ENCODE measurements around the gene COL24A1. TPM values are rescaled to one million over a fixed set of nuclear protein-coding genes. Genes with fewer than 3 reads are reported as not detected.

Gene COL24A1
- total RNA-seq, 1 donor from 2014 or later, result 0.21 TPM

GRCh38 chr1:86197206-86197855 is 40.8 kb upstream of the COL24A1 start:
- Histone ChIP-seq H3K4me3 (ENCODE audit: low read depth, low read length) (no peak overlapping the region), H3K27me3 (ENCODE audit: control insufficient read depth, insufficient read depth, low read length) (no peaks in the 10 kb centered on the region), H3K36me3 (ENCODE audit: control insufficient read depth, insufficient read depth, low read length) (no peaks in the 10 kb centered on the region)
- DNase-seq (ENCODE audit: low read depth), result no peak
- no peak for TF ChIP-seq CTCF (IDR thresholded peaks at IDR 0.05; ENCODE audit: insufficient read depth, low read length, poor library complexity, severe bottlenecking)

- TF ChIP-seq CTCF (IDR thresholded peaks at IDR 0.05; ENCODE audit: insufficient read depth, low read length, poor library complexity, severe bottlenecking), result no peak
- Histone ChIP-seq H3K27me3 (ENCODE audit: control insufficient read depth, insufficient read depth, low read length) (no peaks in the 10 kb centered on the region), H3K4me3 (ENCODE audit: low read depth, low read length) (no peak overlapping the region), H3K36me3 (ENCODE audit: control insufficient read depth, insufficient read depth, low read length) (no peaks in the 10 kb centered on the region)
- DNase-seq (ENCODE audit: low read depth), result no peak
Observed at GRCh38 chr1:86195281-86195680, 38.7 kb upstream of the COL24A1 start.

- Histone ChIP-seq H3K36me3 (ENCODE audit: control insufficient read depth, insufficient read depth, low read length) (no peaks in the 10 kb centered on the region), H3K4me3 (ENCODE audit: low read depth, low read length) (no peak overlapping the region)
Observed at GRCh38 chr1:86194491-86195034, 38.0 kb upstream of the COL24A1 start.

GRCh38 chr1:86192417-86192816 is 35.8 kb upstream of the COL24A1 start:
- no peak for TF ChIP-seq CTCF (IDR thresholded peaks at IDR 0.05; ENCODE audit: insufficient read depth, low read length, poor library complexity, severe bottlenecking)
- H3K27me3 ChIP-seq (ENCODE audit: control insufficient read depth, insufficient read depth, low read length), result no peaks in the 10 kb centered on the region
- no peak for DNase-seq (ENCODE audit: low read depth)
- no peaks in the 10 kb centered on the region for H3K36me3 ChIP-seq (ENCODE audit: control insufficient read depth, insufficient read depth, low read length)
- H3K4me3 ChIP-seq (ENCODE audit: low read depth, low read length), result no peak overlapping the region

More at GRCh38 chr1:86194491-86195034, 38.0 kb upstream of the COL24A1 start:
- DNase-seq (ENCODE audit: low read depth), result no peak
- no peaks in the 10 kb centered on the region for H3K27me3 ChIP-seq (ENCODE audit: control insufficient read depth, insufficient read depth, low read length)
- TF ChIP-seq CTCF (IDR thresholded peaks at IDR 0.05; ENCODE audit: insufficient read depth, low read length, poor library complexity, severe bottlenecking), result no peak

GRCh38 chr1:86191958-86192357 is 35.4 kb upstream of the COL24A1 start:
- Histone ChIP-seq H3K36me3 (ENCODE audit: control insufficient read depth, insufficient read depth, low read length) (no peaks in the 10 kb centered on the region), H3K4me3 (ENCODE audit: low read depth, low read length) (no peak overlapping the region), H3K27me3 (ENCODE audit: control insufficient read depth, insufficient read depth, low read length) (no peaks in the 10 kb centered on the region)
- TF ChIP-seq CTCF (IDR thresholded peaks at IDR 0.05; ENCODE audit: insufficient read depth, low read length, poor library complexity, severe bottlenecking), result no peak
- no peak for DNase-seq (ENCODE audit: low read depth)

GRCh38 chr1:86190873-86191272 is 34.3 kb upstream of the COL24A1 start:
- TF ChIP-seq CTCF (IDR thresholded peaks at IDR 0.05; ENCODE audit: insufficient read depth, low read length, poor library complexity, severe bottlenecking), result no peak
- Histone ChIP-seq H3K27me3 (ENCODE audit: control insufficient read depth, insufficient read depth, low read length) (no peaks in the 10 kb centered on the region), H3K36me3 (ENCODE audit: control insufficient read depth, insufficient read depth, low read length) (no peaks in the 10 kb centered on the region), H3K4me3 (ENCODE audit: low read depth, low read length) (no peak overlapping the region)
- DNase-seq (ENCODE audit: low read depth), result no peak

Data from kidney epithelial cell (primary cell).